ENCODE results near the gene PDSS1. TPM values are rescaled to one million over a fixed set of nuclear protein-coding genes. Genes with fewer than 3 reads are reported as not detected.

The PDSS1 gene
- total and polyA plus RNA-seq, 2 of the 4 experiments (the other 2 are of a cell fraction) = 9.7 to 13.2 TPM

DNA sequence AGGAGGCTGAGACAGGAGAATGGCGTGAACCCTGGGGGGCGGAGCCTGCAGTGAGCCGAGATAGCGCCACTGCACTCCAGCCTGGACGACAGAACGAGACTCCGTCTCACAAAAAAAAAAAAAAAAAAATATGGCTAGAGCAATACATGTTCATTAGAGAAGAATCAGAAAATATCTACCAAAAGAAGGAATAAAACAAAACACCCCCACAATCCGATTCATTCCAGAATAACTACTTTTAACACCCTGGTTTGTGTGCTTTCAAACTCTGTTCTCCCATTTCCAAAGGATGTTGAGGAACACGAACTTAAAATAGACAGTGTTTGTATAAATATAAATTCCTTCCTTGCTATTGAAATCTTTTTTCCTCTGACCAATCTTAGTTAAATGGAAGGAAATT, 6.5 kb downstream of the PDSS1 start:
- Histone ChIP-seq H3K4me2 (ENCODE audit: low read depth, low read length) (no peak overlapping the region), H3K4me1 (ENCODE audit: control insufficient read depth, insufficient read depth, low read length) (no peaks in the 10 kb centered on the region), H2AK5ac (ENCODE audit: low read depth, low read length) (no peak overlapping the region), H2AK9ac (replicated peaks; ENCODE audit: low read depth, low read length, poor library complexity) (no peak overlapping the region), H3K27me3 (ENCODE audit: control insufficient read depth, insufficient read depth, low read length) (no peaks in the 10 kb centered on the region), H3K14ac (replicated peaks; ENCODE audit: low read depth, low read length) (no peak overlapping the region), H2BK20ac (ENCODE audit: low read depth, low read length) (no peak overlapping the region), H2BK15ac (ENCODE audit: low read depth, low read length) (no peak overlapping the region), H3K18ac (ENCODE audit: low read depth, low read length) (no peak overlapping the region), H3K23ac (ENCODE audit: low read depth, low read length) (no peak overlapping the region), H3K79me1 (ENCODE audit: low read depth in 1 of 2, low read length in 2 of 2) (peaks cover 14 to 24% of the 10 kb centered on the region in 2 experiments), H4K20me1 (ENCODE audit: insufficient read depth, low read length) (no peaks in the 10 kb centered on the region), H3K36me3 (ENCODE audit: control insufficient read depth, insufficient read depth, low read length) (peaks cover 22% of the 10 kb centered on the region), H3K4me3 (ENCODE audit: insufficient read depth, low read depth, low read length) (no peak overlapping the region), H4K5ac (ENCODE audit: low read depth, low read length) (no peak overlapping the region), H4K91ac (ENCODE audit: insufficient read depth, low read depth, low read length) (no peak overlapping the region), H3K9me3 (ENCODE audit: control insufficient read depth, insufficient read depth, low read length) (no peaks in the 10 kb centered on the region), H3K9ac (ENCODE audit: low read depth, low read length) (no peak overlapping the region), H2BK5ac (ENCODE audit: low read depth, low read length, poor library complexity, severe bottlenecking) (no peak overlapping the region), H3K9me1 (ENCODE audit: insufficient read depth, low read length) (no peaks in the 10 kb centered on the region; the same call in 1 of the 2 replicates), H2BK120ac (ENCODE audit: low read depth, low read length) (no peak overlapping the region), H3K4ac (ENCODE audit: low read depth, low read length) (no peak overlapping the region), H3K56ac (ENCODE audit: extremely low read depth, insufficient read depth, low read length) (no peak overlapping the region), H2AFZ (replicated peaks; ENCODE audit: low read length, poor library complexity) (no peak overlapping the region), H4K8ac (ENCODE audit: low read depth in 2 of 2, low read length in 2 of 2) (no peak overlapping the region), H3K27ac (ENCODE audit: insufficient read depth, low read length) (no peak overlapping the region)
- in situ Hi-C loops (cut with MboI; ENCODE audit: low sequenced_read_pairs) = no loop called here
- WGBS, 2 experiments (ENCODE audit: extremely low coverage in 2 of 2, insufficient read length in 1 of 2) = no CpG with 5 or more reads among the region's 9 CpGs
- ATAC-seq (ENCODE audit: low read depth) (no peak), DNase-seq (no peak)
- ChIA-PET CTCF (no interaction called here), POLR2A (ENCODE audit: unreplicated experiment) (no interaction called here)
- dilution Hi-C loops (cut with HindIII; ENCODE audit: low sequenced_read_pairs, unreplicated experiment) = no loop called here
- intact Hi-C loops (cut with micrococcal nuclease) = no loop called here
- BruUV-seq (replicated peaks) = no TSS peak
- TF ChIP-seq RFX5 (IDR thresholded peaks at IDR 0.05; ENCODE audit: low read depth, low read length) (no peak), RCOR1 (IDR thresholded peaks at IDR 0.05; ENCODE audit: insufficient replicate concordance, low read length) (no peak), SMC3 (IDR thresholded peaks at IDR 0.05; ENCODE audit: low read depth, low read length) (no peak), POLR2A (IDR thresholded peaks at IDR 0.05; ENCODE audit: low read depth, low read length) (no peak), RAD21 (IDR thresholded peaks at IDR 0.05; ENCODE audit: low read length) (no peak), FOS (IDR thresholded peaks at IDR 0.05; ENCODE audit: low read depth, low read length) (no peak), CHD1 (IDR thresholded peaks at IDR 0.05; ENCODE audit: low read depth, low read length) (no peak), MAZ (IDR thresholded peaks at IDR 0.05; ENCODE audit: borderline replicate concordance, low read depth, low read length) (no peak), CEBPB (IDR thresholded peaks at IDR 0.05; ENCODE audit: low read depth, low read length) (no peak), MAFK (IDR thresholded peaks at IDR 0.05; ENCODE audit: low read depth, low read length) (no peak), NFE2L2 (IDR thresholded peaks at IDR 0.05; ENCODE audit: low read depth, low read length) (no peak), BHLHE40 (IDR thresholded peaks at IDR 0.05; ENCODE audit: low read depth, low read length) (no peak), MXI1 (IDR thresholded peaks at IDR 0.05; ENCODE audit: borderline replicate concordance, low read depth, low read length) (no peak)
- TF ChIP-seq, protein P1, sequence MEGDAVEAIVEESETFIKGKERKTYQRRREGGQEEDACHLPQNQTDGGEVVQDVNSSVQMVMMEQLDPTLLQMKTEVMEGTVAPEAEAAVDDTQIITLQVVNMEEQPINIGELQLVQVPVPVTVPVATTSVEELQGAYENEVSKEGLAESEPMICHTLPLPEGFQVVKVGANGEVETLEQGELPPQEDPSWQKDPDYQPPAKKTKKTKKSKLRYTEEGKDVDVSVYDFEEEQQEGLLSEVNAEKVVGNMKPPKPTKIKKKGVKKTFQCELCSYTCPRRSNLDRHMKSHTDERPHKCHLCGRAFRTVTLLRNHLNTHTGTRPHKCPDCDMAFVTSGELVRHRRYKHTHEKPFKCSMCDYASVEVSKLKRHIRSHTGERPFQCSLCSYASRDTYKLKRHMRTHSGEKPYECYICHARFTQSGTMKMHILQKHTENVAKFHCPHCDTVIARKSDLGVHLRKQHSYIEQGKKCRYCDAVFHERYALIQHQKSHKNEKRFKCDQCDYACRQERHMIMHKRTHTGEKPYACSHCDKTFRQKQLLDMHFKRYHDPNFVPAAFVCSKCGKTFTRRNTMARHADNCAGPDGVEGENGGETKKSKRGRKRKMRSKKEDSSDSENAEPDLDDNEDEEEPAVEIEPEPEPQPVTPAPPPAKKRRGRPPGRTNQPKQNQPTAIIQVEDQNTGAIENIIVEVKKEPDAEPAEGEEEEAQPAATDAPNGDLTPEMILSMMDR (conservative IDR thresholded peaks at IDR 0.05; ENCODE audit: low read depth, low read length) = no peak
- TF ChIP-seq, protein P2, sequence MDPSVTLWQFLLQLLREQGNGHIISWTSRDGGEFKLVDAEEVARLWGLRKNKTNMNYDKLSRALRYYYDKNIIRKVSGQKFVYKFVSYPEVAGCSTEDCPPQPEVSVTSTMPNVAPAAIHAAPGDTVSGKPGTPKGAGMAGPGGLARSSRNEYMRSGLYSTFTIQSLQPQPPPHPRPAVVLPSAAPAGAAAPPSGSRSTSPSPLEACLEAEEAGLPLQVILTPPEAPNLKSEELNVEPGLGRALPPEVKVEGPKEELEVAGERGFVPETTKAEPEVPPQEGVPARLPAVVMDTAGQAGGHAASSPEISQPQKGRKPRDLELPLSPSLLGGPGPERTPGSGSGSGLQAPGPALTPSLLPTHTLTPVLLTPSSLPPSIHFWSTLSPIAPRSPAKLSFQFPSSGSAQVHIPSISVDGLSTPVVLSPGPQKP (IDR thresholded peaks at IDR 0.05; ENCODE audit: borderline replicate concordance, low read depth, low read length) = no peak
- TF ChIP-seq, protein P3, sequence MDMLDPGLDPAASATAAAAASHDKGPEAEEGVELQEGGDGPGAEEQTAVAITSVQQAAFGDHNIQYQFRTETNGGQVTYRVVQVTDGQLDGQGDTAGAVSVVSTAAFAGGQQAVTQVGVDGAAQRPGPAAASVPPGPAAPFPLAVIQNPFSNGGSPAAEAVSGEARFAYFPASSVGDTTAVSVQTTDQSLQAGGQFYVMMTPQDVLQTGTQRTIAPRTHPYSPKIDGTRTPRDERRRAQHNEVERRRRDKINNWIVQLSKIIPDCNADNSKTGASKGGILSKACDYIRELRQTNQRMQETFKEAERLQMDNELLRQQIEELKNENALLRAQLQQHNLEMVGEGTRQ (IDR thresholded peaks at IDR 0.05; ENCODE audit: low read depth, low read length) = no peak
